Suppressor macrophage treated with lipopolysaccharide for 1 hour (primary cell): ENCODE measurements around the gene MOGAT3.
"Not testable (repeated sequence)": the region's sequence is repeated elsewhere in the genome, so short reads cannot be mapped to it uniquely, and the experiment has no call there.

Source experiments
- DNase-seq, 3 donors: peaks; one replicate each; pipeline ENCODE4 v3.0.0-alpha.2; 2020 to 2022

Gene MOGAT3

DNA sequence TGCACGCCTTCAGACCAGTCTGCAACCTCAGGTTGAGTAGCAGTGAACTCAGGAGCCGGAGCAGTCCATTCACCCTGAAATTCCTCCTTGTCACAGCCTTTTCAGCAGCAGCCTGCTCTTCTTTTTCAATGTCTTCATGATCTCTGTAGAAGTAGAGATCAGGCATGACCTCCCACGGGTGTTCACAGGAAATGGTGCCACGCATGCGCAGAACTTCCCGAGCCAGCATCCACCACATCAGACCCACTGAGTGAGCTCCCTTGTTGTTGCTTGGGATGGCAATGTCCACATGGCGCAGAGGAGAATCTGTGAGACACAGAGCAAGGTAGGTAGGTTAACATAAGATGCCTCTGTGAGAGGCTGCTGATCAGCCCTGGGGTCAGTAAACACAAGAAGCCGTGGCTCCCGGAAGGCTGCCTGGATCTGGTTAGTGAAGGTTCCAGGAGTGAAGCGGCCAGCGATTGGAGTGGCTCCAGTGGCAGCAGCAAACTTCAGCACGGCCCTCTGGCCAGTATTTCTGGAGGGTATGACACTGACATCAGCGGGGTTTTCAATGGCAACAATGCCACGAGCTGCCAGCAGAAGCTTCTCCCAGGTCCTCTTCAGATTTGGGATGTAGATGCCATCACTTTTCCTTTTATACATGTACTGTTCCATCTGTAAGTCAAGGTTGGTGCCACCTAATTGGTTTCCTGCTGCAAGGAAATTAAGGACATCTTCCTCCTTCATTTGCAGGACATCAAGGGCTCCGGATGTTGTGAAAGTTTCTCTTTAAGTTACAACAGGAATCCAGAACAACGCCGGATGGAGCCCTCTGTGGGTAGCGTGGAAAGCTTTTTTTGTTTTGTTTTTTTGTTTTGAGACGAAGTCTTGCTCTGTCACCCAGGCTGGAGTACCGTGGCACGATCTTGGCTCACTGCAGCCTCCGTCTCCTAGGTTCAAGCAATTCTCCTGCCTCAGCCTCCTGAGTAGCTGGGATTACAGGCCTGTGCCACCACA, 3.2 kb upstream of the MOGAT3 start:
- peak; percentile 58 to 69 (median 69) for DNase-seq

DNA sequence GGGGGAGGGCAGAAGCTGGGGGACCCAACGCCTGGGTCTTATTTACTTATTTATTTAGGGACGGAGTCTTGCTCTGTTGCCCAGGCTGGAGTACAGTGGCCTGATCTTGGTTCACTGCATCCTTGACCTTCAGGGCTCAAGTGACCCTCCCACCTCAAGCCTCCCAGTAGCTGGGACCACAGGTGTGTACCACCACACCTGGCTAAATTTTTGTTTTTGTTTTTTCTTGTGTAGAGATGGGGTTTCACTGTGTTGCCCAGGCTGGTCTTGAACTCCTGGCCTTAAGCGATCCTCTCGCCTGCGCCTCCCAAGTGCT, 1.7 kb upstream of the MOGAT3 start:
- DNase-seq, result no peak

DNA sequence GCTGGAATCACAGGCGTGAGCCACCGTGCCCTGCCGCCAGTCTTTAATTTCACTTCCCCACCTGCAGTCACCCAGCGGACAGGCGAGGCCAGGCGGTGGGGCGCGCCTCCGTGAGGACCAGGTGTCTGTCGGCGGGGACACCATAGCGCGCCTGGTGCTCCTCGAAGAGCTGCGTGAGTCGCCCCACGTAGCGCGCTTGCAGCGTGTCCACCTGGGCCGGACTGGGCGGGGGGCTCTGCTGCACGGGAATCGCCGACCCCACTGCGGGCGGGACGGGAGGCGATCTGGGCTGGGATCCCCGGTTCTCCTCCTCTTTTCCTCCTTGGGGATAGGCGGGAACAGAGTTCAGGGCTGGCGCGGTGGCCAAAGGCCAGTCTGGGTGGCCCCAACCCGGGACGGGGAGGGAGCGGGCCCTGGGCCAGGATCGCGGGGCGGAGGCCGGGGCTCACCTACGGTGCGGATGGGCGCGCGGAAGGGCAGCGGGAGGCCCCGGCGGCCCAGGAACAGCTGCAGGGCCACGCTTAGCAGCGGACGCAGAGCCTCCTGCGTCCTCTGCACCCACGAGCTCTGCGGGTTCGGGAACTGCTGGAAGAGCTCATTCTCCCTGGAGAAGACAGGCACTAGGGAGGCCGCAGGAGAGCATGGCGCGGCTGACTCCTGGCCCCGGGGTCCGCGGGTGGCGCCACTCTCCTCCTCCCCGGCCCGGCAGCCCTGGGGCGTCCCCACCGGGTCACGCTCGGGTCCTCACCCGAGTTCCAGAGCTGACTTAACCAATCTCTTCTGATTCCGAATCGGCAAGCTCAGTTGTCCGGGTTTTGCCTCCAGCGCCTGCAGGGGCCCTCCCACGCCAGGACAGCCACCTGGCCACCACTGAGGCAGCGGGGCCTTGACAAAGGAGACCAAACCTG, 1.1 kb upstream of the MOGAT3 start:
- no peak for DNase-seq

DNA sequence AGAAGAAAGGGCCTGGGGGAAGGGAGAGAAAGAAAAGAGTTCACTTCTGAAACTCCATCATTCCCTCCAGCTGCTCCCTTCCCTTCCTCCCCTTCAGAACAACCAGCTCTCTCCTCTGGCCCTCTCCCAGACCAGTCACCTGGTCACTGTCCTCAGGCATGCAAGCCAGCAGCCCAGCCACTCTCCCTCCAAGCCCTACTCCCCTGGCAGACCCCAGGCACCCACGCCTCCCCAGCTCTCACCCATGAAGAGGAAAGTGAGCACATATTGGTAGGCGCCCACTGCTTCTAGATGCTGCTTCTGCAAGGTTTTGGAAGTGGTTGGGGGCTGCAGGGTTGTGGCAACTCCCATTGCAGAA, 353 bp downstream of the MOGAT3 start:
- no peak for DNase-seq

DNA sequence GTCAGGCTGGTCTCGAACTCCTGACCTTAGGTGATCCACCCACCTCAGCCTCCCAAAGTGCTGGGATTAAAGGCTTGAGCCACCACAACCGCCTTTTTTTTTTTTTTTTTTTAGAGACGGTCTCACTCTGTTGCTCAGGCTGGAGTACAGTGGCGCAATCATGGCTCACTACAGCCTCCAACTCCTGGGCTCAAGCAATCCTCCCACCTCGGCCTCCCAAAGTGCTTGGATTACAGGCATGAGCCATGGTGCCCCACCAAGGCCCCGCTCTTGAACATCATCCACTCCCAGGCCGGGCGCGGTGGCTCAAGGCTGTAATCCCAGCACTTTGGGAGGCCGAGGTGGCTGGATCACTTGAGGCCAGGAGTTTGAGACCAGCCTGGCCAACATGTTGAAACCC, 1.3 kb downstream of the MOGAT3 start:
- not testable (repeated sequence) for DNase-seq

DNA sequence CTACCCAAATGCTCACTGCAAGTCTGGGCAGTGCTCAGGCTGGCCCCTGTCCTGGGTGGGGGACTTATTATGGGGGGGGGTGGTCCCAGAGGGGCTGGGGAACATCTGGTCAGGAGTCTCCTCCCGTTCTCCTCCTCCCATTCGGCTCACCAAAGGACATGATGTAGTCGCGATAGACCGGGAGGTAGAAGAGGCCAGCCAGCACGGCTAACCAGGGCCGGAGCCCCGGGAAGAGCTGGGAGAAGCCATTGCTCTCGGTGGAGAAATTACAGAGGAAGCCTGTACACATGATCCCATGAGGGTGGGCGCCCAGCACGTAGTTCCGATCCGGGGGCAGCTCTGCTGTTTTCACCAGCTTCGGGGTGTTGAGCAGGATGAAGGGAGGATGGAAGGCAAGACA, 2.4 kb downstream of the MOGAT3 start:
- DNase-seq, result no peak

DNA sequence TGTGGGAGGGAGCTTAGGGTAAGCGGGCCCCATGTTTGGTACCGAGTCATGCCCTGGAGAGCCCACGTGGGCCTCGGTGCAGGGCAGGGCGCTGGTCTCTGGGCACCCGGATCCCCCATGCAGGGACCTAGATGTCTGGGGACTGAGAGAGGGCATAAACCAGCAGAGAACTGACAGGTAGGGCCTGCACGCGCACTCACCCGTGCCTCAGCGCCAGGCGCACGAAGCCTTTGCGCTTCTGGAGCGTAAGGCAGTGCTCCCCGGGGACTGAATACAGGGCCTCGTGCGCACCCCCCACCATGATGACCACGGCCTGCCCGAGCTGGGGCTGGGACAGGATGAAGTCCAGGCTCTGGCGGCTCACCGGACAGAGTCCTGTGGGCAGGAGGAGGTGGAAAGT, 2.8 kb downstream of the MOGAT3 start:
- DNase-seq, result no peak

DNA sequence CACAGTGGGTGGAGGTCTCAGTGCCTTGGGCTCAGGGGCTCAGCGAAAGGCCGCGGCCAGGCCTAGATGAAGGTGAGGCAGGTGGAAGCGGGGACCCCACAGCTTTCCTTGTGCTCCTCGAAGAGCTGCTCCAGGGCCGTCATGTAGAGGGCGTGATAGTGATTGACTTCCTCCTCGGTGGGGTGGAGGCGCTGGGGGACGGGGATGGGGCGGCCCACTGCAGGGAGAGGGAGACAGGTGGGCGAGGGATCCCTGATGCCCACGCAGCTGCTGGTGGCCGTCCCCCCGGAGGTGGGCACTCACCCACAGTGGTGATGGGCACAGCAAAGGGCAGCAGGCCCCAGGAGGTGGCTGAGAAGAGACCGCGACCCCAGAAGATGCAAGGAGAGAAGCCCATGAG, 5.0 kb downstream of the MOGAT3 start:
- DNase-seq, result no peak

DNA sequence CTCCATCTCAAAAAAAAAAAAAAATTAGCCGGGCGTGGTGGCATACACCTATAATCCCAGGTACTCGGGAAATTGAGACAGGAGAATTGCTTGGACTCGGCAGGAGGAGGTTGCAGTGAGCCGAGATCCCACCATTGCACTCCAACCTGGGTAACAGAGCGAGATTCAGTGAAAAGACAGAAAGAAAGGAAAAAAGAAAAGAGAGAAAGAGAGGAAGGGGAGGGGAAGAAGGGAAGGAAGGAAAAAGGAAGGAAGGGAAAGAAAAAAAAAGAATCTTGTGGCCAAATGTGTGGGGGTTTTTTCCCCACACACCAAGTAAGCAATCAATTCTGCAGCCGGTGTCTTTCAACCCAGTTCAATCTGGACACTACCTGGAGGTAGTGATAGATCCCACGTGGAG, 11.7 kb downstream of the MOGAT3 start:
- DNase-seq, result no peak

DNA sequence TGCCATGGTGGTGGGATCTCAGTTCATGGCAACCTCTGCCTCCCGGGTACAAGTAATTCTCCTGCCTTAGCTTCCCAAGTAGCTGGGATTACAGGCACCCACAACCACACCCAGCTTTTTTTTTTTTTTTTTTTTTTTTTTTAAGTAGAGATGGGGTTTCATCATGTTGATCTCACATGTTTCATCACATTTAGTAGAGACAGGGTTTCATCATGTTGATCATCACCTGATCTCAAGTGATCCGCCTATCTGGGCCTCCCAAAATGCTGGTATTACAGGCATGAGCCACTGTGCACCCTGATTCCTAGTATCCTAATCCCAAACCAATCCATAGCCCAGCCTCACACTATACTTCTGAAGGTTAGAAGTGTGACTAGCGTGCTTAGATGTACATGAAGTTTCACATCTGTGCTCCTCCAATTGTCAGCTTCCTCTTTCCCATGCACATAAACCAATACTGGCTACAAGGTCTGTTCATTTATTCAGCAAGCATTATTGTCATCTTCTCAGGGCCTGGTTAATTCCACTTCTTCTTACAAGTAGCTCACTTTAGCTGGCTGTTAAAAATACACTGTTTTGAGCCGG, 13.9 kb downstream of the MOGAT3 start:
- peak; percentile 49 to 59 (median 56) for DNase-seq

DNA sequence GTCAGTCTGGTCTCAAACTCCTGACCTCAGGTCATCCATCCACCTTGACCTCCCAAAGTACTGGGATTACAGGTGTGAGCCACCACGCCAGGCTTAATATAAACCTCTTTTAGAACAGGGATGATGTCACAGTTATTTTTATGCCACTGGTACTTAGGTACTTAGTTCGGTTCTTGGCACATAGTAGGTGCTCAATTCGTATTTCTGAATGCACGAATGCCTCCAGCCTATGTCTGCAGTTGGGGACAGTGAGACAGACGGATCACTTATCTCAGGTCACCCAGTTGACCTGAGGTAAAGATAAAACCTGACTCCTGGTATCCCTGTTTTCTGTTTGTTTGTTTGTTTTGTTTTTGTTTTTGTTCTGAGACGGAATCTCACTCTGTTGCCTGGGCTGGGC, 14.6 kb downstream of the MOGAT3 start:
- no peak for DNase-seq

DNA sequence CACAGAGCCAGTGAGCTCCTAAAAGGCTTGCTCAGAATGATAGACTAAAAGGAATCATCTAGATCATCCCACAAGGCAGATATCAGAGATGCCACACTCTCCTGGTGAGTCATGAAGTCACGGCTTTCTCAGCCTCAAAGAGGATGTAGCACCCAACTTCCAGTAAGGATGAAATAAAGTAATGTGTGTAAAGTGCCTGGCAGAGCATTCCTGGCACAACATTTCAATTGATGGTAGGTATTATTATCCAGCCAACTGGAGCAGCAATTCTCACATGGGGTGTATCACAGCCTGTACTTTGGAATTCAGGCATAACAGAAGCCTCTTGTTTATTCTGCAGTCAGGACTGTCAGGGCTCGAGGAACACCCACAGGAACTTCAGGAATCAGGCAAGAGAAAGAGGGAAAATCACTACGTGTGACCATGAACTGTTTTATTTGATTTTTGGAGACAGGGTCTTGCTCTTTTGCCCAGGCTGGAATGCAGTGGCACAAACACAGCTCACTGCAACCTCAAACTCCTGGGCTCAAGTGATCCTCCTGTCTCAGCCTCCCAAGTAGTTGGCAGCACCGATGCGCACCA, 15.5 kb downstream of the MOGAT3 start:
- peak; percentile 61 to 79 (median 71) for DNase-seq

DNA sequence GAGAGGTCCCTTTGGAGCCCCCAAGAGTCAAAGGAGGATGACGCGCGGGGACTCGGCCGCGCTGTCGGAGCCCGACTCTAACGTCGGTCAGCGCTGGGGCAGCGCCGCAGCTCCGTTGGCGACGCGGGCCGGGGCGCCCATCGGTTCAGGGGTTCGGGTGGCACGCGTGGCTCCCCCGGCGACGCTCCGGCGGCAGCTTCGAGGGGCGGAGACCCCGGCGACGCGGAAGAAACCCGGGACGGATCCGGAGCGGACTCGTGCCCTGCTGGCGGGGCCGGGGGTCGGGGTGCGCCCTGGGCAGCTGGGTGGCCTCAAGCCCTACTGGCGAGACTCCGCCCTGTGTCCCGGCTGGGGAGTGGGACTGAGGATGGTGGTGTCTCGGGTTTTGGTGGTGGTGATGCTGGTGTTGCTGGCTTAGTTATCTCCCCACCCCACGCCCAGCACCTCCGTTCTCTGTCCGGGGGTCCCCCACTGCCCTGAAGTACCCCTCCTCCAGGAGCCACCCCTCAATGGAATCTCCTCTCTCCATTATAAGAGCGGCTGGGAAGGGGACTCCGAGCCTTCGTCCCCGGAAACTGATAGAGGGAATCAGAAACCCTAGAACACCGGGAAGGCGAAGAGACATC, 20.6 kb downstream of the MOGAT3 start, which contains the start of gene NAT16:
NAT16 (minus strand) TSS at position 164 of the 626 bp plus-strand sequence. CDS start 5,486 bp downstream, outside the sequence.
- no peak for DNase-seq

DNA sequence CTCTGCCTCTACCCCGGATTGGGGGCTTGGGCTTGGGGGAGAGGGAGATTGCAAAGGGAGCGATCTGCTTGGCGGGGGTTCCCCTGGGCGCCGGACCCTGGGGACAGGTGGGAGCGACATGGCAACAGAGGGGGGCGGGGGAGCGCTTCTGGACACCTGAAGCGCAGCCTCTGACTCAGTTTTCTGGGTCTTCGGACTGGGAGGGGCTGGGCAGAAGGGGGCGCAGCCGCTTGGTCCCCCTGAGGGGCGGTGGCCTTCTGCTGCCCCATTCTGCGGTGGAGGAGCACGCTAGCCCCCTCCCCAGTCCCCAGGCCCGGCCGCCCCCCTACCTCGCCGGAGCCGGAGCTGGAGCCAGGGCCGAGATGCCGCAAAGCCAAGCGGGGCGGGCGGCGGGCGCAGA, 21.1 kb downstream of the MOGAT3 start:
- no peak for DNase-seq

DNA sequence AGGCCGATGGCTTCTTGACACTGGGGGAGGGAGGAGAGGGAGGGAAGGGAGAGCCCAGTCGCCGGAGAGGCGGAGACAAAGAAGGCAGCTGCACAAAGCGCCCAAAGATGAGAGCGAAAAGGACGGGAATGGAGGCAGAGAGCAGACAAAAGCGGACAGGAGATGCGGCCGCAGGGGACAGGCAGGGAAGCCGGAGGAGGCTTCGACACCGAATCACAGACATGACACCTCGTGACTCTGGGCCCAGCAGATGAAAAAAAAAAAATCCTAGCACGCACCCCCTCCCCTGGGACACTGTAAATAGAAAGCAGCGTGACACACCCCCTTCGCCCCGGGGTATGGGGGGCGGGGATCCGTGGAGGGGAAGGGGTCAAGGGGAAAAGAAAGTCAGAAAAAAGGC, 21.7 kb downstream of the MOGAT3 start:
- no peak for DNase-seq

DNA sequence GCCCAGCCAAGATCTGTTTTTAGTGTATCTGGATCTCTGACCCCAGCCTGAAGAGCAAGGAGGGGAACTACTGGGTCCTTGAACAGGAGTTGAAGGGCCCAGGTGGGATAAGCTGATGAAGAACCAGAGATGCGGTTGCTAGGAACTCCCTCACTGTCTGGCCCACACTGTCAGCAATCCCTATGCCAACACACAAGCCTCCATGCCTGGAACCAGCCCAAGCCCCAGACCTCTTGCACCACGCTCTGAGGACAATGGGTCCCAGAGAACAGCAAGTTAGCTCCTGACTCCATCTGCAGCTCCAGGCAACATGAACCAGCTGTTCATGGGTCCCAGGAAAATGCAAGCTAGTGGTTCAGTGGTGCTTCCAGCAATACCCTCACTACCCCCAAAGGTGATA, 23.2 kb downstream of the MOGAT3 start:
- DNase-seq, result no peak

DNA sequence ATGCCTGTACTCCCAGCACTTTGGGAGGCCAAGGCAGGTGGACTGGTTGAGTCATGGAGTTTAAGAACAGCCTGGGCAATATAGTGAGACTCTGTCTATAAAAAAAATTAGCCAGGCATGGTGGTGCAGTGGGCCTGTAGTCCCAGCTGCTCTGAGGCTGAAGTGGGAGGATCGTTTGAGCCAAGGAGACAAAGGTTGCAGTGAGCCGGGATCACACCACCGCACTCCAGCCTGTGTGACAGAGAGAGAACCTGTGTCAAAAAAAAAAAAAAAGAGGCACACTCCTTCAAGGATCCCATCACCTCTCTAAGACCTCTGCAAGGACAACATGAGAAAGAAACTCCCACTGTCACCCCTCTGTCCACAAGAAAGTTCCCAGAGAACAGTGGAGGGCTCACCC, 25.2 kb downstream of the MOGAT3 start:
- no peak for DNase-seq

DNA sequence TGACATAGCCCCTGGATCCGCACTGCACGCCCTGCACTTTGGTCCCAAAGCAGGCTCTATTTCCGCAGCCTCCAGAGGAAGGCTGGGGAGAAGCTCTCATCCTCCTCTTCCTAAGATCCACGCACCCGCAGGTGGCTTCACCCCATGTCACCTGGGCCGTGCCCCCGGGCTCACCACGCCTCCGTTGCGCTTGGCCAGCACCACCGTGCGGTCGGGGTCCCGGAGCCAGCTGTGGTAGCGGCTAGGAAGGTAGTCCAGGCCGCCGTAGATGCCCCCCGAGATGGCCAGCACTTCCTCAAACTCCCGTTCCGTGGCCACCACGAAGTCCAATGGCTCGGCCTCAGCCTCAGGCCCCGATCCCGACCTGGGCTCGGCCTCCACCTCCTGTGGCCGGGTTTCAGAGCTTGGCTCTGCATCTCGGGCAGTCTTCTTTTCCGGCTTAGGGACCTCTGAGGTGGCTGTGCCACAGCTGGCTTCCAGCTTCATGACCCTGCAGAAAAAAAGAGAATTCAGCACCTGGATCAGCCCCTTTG, 26.4 kb downstream of the MOGAT3 start:
- DNase-seq, result no peak

DNA sequence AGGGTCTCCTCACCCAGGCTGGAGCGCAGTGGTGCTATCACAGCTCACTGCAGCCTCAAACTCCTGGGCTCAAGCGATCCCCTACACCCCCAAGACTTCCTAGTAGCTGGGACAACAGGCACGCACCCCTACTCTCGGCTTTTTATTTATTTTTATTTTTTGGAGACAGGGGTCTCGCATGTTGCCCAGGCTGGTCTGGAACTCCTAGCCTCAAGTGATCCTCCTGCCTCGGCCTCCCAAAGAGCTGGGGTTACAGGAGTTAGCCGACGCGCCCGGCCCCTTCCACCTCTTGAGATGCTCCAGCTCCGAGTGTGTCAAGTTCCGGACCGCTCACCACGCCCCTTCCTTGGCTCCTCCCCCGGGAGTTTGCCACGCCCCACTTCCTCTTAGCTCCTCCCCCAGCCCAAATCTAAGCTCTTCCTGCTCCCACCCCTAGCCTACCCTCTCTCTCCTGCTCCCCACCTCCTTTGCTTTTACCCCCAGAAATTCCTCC, 27.0 kb downstream of the MOGAT3 start:
- peak; percentile 63 to 76 (median 71) for DNase-seq

DNA sequence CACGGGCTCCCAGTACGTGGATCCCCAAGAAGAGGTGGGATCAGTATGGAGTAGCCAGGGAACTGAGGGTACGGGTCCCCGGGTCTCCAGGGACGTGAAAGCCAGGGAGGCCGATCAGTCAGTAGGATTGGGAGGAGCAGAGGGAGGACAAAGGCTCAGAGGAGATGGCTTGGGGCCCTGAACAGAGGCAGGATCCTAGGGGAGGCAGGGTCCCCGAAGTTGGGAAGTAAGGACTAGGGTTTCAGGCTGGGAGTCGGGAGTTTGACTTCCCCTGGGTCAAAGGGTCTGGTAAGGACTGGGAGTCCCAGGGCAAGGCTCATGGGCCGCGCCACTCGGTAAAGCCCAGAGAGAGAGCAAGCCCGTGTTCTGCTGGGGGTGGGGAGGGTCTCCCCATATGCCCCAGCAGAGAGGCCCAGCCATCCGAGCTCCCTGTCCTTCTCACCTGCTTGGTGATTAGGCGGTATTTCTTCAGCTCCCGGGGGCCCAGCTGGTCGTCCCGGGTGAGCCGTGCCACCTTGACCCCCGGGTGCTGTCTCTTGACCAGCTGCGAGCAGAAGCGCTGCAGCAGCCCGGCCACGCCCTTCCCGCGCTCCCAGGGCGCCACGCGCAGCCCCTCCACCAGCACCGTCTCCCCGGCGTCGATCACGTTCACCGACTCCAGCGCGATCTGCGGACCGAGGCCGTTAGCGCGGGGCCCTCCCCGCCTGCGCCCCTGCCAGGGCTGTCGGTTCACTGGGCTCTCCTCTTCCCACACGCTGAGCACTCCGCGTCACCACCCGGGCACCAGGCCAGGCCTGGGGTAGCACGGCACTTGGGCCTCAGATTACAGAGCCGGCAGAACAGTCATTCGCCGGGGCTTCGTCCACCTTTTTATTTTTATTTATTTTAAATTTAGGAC, 27.7 kb downstream of the MOGAT3 start:
- peak; percentile 73 to 89 (median 86) for DNase-seq
